Measurements from ENCODE around the gene DIP2B.
"Not testable (repeated sequence)": the region's sequence is repeated elsewhere in the genome, so short reads cannot be mapped to it uniquely, and the experiment has no call there.

Gene DIP2B, protein sequence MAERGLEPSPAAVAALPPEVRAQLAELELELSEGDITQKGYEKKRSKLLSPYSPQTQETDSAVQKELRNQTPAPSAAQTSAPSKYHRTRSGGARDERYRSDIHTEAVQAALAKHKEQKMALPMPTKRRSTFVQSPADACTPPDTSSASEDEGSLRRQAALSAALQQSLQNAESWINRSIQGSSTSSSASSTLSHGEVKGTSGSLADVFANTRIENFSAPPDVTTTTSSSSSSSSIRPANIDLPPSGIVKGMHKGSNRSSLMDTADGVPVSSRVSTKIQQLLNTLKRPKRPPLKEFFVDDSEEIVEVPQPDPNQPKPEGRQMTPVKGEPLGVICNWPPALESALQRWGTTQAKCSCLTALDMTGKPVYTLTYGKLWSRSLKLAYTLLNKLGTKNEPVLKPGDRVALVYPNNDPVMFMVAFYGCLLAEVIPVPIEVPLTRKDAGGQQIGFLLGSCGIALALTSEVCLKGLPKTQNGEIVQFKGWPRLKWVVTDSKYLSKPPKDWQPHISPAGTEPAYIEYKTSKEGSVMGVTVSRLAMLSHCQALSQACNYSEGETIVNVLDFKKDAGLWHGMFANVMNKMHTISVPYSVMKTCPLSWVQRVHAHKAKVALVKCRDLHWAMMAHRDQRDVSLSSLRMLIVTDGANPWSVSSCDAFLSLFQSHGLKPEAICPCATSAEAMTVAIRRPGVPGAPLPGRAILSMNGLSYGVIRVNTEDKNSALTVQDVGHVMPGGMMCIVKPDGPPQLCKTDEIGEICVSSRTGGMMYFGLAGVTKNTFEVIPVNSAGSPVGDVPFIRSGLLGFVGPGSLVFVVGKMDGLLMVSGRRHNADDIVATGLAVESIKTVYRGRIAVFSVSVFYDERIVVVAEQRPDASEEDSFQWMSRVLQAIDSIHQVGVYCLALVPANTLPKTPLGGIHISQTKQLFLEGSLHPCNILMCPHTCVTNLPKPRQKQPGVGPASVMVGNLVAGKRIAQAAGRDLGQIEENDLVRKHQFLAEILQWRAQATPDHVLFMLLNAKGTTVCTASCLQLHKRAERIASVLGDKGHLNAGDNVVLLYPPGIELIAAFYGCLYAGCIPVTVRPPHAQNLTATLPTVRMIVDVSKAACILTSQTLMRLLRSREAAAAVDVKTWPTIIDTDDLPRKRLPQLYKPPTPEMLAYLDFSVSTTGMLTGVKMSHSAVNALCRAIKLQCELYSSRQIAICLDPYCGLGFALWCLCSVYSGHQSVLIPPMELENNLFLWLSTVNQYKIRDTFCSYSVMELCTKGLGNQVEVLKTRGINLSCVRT (N-terminal part only)

DNA sequence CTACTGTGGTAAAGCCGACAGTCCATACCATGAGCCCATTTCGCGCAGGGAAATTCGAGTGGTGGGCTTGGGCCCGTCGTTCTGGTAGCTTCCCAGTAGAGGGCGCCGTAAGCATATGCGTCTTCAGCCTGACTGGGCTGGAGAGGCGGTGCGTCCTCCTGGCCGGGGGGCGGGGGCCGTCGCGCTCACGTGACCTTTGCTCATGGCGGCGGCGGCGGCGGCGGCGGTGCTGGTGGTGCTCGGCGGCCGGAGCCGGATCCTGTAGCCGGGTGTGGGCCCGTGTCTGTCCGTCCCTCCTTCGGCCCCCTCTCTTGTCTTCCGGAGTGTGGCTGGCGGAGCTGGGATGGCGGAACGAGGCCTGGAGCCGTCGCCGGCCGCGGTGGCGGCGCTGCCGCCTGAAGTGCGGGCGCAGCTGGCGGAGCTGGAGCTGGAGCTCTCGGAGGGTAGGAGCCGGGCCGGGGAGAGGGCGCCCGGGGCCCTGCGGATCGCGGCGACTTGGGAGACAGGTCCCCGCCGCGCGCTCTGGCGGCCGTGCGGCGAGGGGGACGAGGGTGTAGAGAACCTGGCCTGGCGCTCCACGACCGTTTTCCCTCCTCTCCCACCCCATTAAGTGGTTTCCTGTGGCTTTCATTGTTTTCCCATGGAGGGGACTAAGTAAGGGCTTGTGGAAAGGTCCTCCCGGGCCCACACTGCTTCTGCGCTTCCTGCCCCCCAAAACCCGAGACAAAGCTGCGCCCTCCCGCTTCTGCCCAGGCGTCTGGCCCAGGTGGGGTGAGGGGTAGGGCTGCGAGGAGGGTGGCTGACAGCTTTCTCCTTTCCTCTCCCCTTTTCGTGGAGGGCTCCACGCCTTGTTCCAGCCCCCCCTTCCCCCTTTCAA, at the start of gene DIP2B:
DIP2B (plus strand) TSS at position 188 of the 877 bp plus-strand sequence; CDS start at position 344, 156 bp downstream.
- H3K4me3 ChIP-seq (ENCODE audit: low read depth in 1 of 2, low read length in 2 of 2): peak within 1 kb of the TSS; percentile 78 to 92
- peaks cover 14 to 22% of the 10 kb centered on the region in 2 donors for H3K4me1 ChIP-seq (ENCODE audit: control insufficient read depth in 1 of 2, insufficient read depth in 2 of 2, low read length in 2 of 2)
- peak within 1 kb of the TSS; percentile 94 for H3K27ac ChIP-seq (ENCODE audit: low read length)
- H3K27me3 ChIP-seq (ENCODE audit: low read depth, low read length): no peaks in the 10 kb centered on the region
- H3K9me3 ChIP-seq (ENCODE audit: control insufficient read depth in 1 of 2, low read length in 2 of 2): no peaks in the 10 kb centered on the region
- peaks cover 0 to 6% of the 10 kb centered on the region in 2 donors for H3K36me3 ChIP-seq (ENCODE audit: control insufficient read depth in 1 of 2, insufficient read depth in 2 of 2, low read length in 2 of 2)

DNA sequence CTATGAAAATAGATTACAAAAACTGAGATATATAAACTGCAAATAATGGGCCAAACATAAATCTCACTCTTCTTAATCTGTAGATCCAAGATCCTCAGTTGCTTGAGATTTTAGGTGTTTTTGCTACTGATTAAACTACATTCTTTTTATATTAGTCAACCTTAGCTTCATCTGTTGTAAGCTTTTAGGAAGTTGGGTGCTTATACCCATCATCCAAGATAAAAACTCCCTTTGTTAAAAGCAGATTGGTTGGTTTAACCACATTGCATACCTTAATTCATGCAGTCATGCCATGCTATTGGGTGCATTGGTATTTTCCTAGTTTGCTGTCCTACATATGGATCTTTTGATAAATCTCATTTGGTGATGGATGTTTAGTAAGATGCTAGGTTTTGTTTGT, 46.2 kb upstream of the DIP2B start:
- no peaks in the 10 kb centered on the region for H3K9me3 ChIP-seq (ENCODE audit: control insufficient read depth in 1 of 2, low read length in 2 of 2)
- H3K27me3 ChIP-seq (ENCODE audit: low read depth, low read length): no peaks in the 10 kb centered on the region
- H3K4me3 ChIP-seq (ENCODE audit: low read depth in 1 of 2, low read length in 2 of 2): no peak overlapping the region
- peaks cover 28 to 42% of the 10 kb centered on the region in 2 donors for H3K36me3 ChIP-seq (ENCODE audit: control insufficient read depth in 1 of 2, insufficient read depth in 2 of 2, low read length in 2 of 2)
- no peak overlapping the region for H3K27ac ChIP-seq (ENCODE audit: low read length)
- no peaks in the 10 kb centered on the region for H3K4me1 ChIP-seq (ENCODE audit: control insufficient read depth in 1 of 2, insufficient read depth in 2 of 2, low read length in 2 of 2)

DNA sequence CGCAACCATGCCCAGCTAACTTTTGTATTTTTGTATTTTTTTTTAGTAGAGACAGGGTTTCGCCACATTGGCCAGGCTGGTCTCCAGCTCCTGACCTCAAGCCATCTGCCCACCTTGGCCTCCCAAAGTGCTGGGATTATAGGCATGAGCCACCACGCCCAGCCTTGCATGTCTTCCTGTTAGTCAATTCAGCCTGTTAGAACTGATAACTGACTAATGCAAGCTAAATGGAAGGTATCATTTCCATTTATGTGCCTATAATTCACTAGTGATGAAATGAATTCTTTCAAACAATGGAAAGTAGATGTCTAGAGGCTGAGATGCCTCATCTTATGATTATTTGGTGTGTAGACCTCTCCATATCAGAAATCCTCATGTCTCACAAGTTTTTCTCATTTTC, 37.3 kb upstream of the DIP2B start:
- Histone ChIP-seq H3K27me3 (ENCODE audit: low read depth, low read length) (no peaks in the 10 kb centered on the region), H3K9me3 (ENCODE audit: control insufficient read depth in 1 of 2, low read length in 2 of 2) (no peaks in the 10 kb centered on the region), H3K4me3 (ENCODE audit: low read depth in 1 of 2, low read length in 2 of 2) (no peak overlapping the region), H3K36me3 (ENCODE audit: control insufficient read depth in 1 of 2, insufficient read depth in 2 of 2, low read length in 2 of 2) (peaks cover 33 to 73% of the 10 kb centered on the region in 2 donors), H3K27ac (ENCODE audit: low read length) (no peak overlapping the region), H3K4me1 (ENCODE audit: control insufficient read depth in 1 of 2, insufficient read depth in 2 of 2, low read length in 2 of 2) (no peaks in the 10 kb centered on the region)

DNA sequence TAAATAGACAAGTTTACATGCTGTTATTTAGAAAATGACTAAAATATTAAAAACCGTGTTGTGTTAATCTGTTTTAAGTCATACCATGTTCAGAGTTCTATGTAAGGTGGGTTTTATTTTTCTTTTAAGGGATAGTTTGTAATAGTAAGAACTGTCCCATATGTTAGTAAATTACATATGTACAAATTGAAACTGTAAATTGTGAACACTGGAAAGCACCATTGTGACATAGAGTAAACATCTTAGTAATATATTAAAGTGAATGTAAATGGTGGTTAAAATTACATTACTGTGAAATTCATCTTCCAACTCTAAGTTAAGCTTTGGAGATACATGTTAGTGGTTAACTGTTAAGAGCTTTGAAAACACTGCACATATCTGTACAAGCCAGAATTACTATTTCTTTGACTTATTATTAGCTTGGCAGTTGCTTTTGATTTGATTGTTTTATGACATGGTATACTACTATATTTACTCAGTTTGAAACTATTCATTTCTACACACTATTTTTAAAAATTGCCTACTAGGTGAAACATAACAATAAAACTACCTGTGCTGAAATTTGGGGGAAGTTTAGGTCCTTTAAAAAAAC, 27.4 kb upstream of the DIP2B start:
- Histone ChIP-seq H3K36me3 (ENCODE audit: control insufficient read depth in 1 of 2, insufficient read depth in 2 of 2, low read length in 2 of 2) (peaks cover 18 to 39% of the 10 kb centered on the region in 2 donors), H3K4me1 (ENCODE audit: control insufficient read depth in 1 of 2, insufficient read depth in 2 of 2, low read length in 2 of 2) (no peaks in the 10 kb centered on the region), H3K27ac (ENCODE audit: low read length) (no peak overlapping the region), H3K27me3 (ENCODE audit: low read depth, low read length) (no peaks in the 10 kb centered on the region), H3K4me3 (ENCODE audit: low read depth in 1 of 2, low read length in 2 of 2) (no peak overlapping the region), H3K9me3 (ENCODE audit: control insufficient read depth in 1 of 2, low read length in 2 of 2) (no peaks in the 10 kb centered on the region)

DNA sequence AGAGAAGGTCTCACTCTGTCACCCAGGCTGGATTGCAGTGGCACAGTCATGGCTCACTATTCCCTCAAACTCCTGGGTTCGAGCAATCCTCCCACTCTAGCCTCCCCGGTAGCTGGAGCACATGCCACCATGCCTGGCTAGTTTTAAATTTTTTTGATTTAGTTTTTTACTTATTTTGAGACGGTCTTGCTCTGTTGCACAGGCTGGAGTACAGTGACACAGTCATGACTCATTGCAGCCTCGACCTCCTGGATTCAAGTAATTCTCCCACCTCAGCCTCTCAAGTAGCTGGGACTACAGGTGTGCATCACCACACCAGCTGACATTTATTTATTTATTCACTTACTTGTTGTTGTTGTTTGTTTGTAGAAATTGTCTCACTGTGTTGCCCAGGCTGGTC, 22.2 kb upstream of the DIP2B start:
- Histone ChIP-seq H3K9me3 (ENCODE audit: control insufficient read depth in 1 of 2, low read length in 2 of 2) (no peaks in the 10 kb centered on the region), H3K27me3 (ENCODE audit: low read depth, low read length) (no peaks in the 10 kb centered on the region), H3K36me3 (ENCODE audit: control insufficient read depth in 1 of 2, insufficient read depth in 2 of 2, low read length in 2 of 2) (no peaks in the 10 kb centered on the region), H3K27ac (ENCODE audit: low read length) (no peak overlapping the region), H3K4me1 (ENCODE audit: control insufficient read depth in 1 of 2, insufficient read depth in 2 of 2, low read length in 2 of 2) (no peaks in the 10 kb centered on the region), H3K4me3 (ENCODE audit: low read depth in 1 of 2, low read length in 2 of 2) (no peak overlapping the region)

DNA sequence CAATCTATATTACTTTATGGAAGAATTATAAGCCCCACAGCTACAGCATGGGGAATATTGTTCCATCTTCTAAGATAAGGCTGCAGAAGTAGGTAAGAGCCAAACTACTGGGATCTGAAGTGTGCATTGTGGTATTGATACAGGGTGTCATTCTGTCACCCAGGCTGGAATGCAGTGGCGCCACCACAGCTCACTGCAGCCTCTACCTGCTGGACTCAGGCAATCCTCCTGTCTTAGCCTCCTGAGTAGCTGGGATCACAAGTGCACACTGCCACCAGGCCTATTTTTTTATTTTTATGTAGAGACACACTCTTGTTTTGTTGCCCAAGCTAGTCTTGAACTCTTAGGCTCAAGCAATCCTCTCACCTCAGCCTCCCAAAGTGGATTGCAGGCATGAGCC, 21.3 kb upstream of the DIP2B start:
- H3K27me3 ChIP-seq (ENCODE audit: low read depth, low read length): no peaks in the 10 kb centered on the region
- H3K4me3 ChIP-seq (ENCODE audit: low read depth in 1 of 2, low read length in 2 of 2): no peak overlapping the region
- no peak overlapping the region for H3K27ac ChIP-seq (ENCODE audit: low read length)
- no peaks in the 10 kb centered on the region for H3K4me1 ChIP-seq (ENCODE audit: control insufficient read depth in 1 of 2, insufficient read depth in 2 of 2, low read length in 2 of 2)
- H3K9me3 ChIP-seq (ENCODE audit: control insufficient read depth in 1 of 2, low read length in 2 of 2): no peaks in the 10 kb centered on the region
- H3K36me3 ChIP-seq (ENCODE audit: control insufficient read depth in 1 of 2, insufficient read depth in 2 of 2, low read length in 2 of 2): no peaks in the 10 kb centered on the region

DNA sequence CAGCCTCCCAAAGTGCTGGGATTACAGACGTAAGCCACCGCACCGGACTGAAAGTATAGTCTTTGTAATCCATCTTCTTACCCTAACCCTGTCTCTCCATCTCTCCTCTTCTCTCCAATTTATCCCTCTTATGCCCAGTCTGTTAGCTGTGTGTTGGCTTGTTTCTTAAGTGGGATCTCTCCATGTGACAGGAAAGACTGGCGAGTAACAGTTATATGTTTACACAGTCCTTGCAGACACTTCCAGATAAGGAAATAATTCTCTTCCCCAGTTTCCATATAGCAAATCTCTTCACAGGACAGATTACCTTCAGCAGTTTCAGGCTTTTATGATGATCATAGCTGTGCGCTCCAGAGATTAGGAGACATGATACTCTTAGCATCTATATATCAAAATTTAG, 16.0 kb upstream of the DIP2B start:
- Histone ChIP-seq H3K27ac (ENCODE audit: low read length) (no peak overlapping the region), H3K27me3 (ENCODE audit: low read depth, low read length) (no peaks in the 10 kb centered on the region), H3K4me3 (ENCODE audit: low read depth in 1 of 2, low read length in 2 of 2) (no peak overlapping the region), H3K9me3 (ENCODE audit: control insufficient read depth in 1 of 2, low read length in 2 of 2) (no peaks in the 10 kb centered on the region), H3K4me1 (ENCODE audit: control insufficient read depth in 1 of 2, insufficient read depth in 2 of 2, low read length in 2 of 2) (no peaks in the 10 kb centered on the region), H3K36me3 (ENCODE audit: control insufficient read depth in 1 of 2, insufficient read depth in 2 of 2, low read length in 2 of 2) (no peaks in the 10 kb centered on the region)

DNA sequence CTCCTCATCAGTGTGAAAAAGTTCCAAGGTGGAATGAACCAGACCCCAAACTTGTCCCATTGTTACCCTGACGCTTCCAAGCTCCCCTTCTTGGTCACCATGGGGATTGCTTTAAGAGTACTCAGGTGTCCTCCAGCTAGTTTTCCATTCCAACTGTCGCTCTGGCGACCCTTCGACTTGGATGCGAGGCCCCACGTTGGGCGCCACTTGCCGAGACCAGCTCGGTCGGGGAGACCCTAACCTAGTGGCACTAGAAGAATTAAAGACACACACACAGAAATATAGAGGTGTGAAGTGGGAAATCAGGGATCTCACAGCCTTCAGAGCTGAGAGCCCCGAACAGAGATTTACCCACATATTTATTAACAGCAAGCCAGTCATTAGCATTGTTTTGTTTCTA, 6.7 kb upstream of the DIP2B start:
- not testable (repeated sequence) for H3K27me3 ChIP-seq (ENCODE audit: low read depth, low read length); H3K36me3 ChIP-seq (ENCODE audit: control insufficient read depth in 1 of 2, insufficient read depth in 2 of 2, low read length in 2 of 2); H3K27ac ChIP-seq (ENCODE audit: low read length); H3K4me1 ChIP-seq (ENCODE audit: control insufficient read depth in 1 of 2, insufficient read depth in 2 of 2, low read length in 2 of 2); H3K4me3 ChIP-seq (ENCODE audit: low read depth in 1 of 2, low read length in 2 of 2)
- peaks cover 0 to 19% of the 10 kb centered on the region in 2 donors for H3K9me3 ChIP-seq (ENCODE audit: control insufficient read depth in 1 of 2, low read length in 2 of 2)

DNA sequence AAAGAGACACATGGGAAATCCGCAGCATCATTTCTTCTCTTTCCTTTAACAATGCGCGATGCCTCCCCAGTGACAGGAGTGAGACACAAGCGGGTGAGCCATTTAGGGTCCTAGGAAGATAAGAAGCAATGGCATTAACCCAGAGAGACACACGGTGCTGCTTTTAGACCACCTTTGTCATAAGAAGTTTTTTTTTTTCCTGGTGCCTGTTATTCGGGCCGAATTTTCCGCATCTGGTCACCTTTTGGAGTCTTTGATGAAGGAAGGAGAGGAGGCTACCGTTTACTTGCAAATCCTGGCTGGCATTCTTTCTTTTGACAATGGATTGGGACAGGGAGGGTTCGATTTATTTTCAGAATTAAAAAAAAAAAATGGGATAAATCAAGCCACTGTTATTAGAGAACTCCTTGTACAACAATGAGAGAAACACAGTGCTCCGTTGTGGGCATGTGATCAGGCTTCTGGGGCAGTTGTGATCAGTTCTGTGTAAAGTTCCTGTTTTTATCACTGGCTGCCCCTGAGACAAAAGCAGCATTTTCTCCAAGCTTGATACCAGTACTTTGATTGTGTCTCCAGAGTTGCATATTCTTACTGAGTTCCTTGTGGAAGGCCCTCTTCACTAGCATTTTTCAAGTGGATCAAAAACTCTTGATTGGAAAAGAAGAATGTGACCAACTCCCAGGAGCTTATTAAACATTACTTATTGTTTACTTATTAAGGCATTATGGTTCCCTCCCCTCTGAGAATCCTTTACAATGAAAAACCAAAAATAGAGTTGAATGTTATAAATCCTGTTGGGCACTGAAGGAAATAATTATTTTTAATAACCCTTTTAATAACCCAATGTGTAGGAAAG, 1.1 kb downstream of the DIP2B start:
- no peaks in the 10 kb centered on the region for H3K9me3 ChIP-seq (ENCODE audit: control insufficient read depth in 1 of 2, low read length in 2 of 2)
- H3K36me3 ChIP-seq (ENCODE audit: control insufficient read depth in 1 of 2, insufficient read depth in 2 of 2, low read length in 2 of 2): peaks cover 0 to 6% of the 10 kb centered on the region in 2 donors
- peaks cover 14 to 22% of the 10 kb centered on the region in 2 donors for H3K4me1 ChIP-seq (ENCODE audit: control insufficient read depth in 1 of 2, insufficient read depth in 2 of 2, low read length in 2 of 2)
- H3K4me3 ChIP-seq (ENCODE audit: low read depth in 1 of 2, low read length in 2 of 2): peak overlapping the region; percentile 78 to 92
- H3K27ac ChIP-seq (ENCODE audit: low read length): peak overlapping the region; percentile 94
- H3K27me3 ChIP-seq (ENCODE audit: low read depth, low read length): no peaks in the 10 kb centered on the region

All from muscle layer of duodenum (tissue), 2 donors.